Mesothelial cell of epicardium (in vitro differentiated cells): Measurements from ENCODE around the gene RSL1D1. TPM values are rescaled to one million over a fixed set of nuclear protein-coding genes. Genes with fewer than 3 reads are reported as not detected.
"Not testable (repeated sequence)": the region's sequence is repeated elsewhere in the genome, so short reads cannot be mapped to it uniquely, and the experiment has no call there.

ENCODE experiments used
- DNase-seq, 2 experiments: peaks; one replicate each; pipeline ENCODE4 v3.0.0; 2021; ENCODE audit warnings: low spot score in 2 of 2; ENCODE audit not compliant: unreplicated experiment in 2 of 2
- H3K27ac Mint-ChIP-seq: 2 replicates; pipeline ENCODE4 v1.8.0; 2021; ENCODE audit warnings: mixed read lengths
- H3K27me3 Mint-ChIP-seq: 2 replicates; pipeline ENCODE4 v1.8.0; 2021; ENCODE audit warnings: low read depth, mixed read lengths
- H3K36me3 Mint-ChIP-seq: 2 replicates; pipeline ENCODE4 v1.8.0; 2021; ENCODE audit warnings: mixed read lengths
- H3K4me1 Mint-ChIP-seq: 2 replicates; pipeline ENCODE4 v1.8.0; 2021; ENCODE audit warnings: mixed read lengths
- H3K4me3 Mint-ChIP-seq: 2 replicates; pipeline ENCODE4 v1.8.0; 2021; ENCODE audit warnings: mild to moderate bottlenecking, moderate library complexity, mixed read lengths
- H3K9me3 Mint-ChIP-seq: 2 replicates; pipeline ENCODE4 v1.8.0; 2021; ENCODE audit warnings: mixed read lengths
- total RNA-seq: library from RNA; stranded (reverse); gene quantifications from 3 replicates; pipeline ENCODE4 v1.2.1, GENCODE V29; 2021
- TF ChIP-seq, protein P1 (sequence below): fragments of 200-600 bp; sonication (generic); IDR thresholded peaks from one replicate; pipeline ENCODE4 v1.5.0; 2021; ENCODE audit warnings: antibody characterized with exemption; ENCODE audit not compliant: unreplicated experiment

The RSL1D1 gene
- total RNA-seq, 1 donor from 2014 or later: 176 TPM

DNA sequence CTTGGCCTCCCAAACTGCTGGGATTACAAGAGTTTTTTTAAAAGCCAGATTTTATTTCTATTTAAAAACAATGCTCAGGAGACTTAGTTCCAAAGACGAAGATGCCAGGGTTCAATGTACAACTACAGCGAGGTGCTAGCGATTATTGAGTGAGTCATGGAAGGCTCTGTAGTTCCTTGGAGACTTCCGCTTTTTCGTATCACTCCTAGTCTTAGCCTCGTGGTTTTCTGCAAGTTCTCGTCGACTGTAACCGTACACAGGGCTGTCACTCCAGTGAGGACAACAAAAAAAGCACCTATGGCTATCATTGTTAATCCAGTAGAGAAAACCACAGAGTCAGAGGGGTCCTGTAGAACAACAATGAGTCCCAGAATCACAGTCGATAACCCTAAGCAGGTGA, 31.5 kb downstream of the RSL1D1 start:
- Mint-ChIP-seq H3K36me3 (no peaks in the 10 kb centered on the region), H3K4me1 (no peaks in the 10 kb centered on the region), H3K27me3 (no peaks in the 10 kb centered on the region), H3K9me3 (no peaks in the 10 kb centered on the region), H3K27ac (no peak overlapping the region), H3K4me3 (no peak overlapping the region)
- TF ChIP-seq, protein P1, sequence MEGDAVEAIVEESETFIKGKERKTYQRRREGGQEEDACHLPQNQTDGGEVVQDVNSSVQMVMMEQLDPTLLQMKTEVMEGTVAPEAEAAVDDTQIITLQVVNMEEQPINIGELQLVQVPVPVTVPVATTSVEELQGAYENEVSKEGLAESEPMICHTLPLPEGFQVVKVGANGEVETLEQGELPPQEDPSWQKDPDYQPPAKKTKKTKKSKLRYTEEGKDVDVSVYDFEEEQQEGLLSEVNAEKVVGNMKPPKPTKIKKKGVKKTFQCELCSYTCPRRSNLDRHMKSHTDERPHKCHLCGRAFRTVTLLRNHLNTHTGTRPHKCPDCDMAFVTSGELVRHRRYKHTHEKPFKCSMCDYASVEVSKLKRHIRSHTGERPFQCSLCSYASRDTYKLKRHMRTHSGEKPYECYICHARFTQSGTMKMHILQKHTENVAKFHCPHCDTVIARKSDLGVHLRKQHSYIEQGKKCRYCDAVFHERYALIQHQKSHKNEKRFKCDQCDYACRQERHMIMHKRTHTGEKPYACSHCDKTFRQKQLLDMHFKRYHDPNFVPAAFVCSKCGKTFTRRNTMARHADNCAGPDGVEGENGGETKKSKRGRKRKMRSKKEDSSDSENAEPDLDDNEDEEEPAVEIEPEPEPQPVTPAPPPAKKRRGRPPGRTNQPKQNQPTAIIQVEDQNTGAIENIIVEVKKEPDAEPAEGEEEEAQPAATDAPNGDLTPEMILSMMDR: no peak
- DNase-seq: no peak

DNA sequence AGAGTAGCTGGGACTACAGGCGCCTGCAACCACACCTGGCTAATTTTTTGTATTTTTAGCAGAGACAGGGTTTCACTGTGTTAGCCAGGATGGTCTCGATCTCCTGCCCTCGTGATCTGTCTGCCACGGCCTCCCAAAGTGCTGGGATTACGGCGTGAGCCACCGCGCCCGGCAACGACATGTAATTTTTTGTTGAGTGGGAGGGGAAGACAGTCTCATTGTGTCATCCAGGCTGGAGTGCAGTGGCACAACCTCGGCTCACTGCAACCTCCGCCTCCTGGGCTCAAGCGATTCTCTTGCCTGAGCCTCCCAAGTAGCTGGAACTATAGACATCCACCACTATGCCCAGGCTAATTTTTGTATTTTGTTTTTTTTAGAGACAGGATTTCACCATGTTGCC, 32.4 kb downstream of the RSL1D1 start:
- H3K36me3 Mint-ChIP-seq, H3K4me1 Mint-ChIP-seq, H3K9me3 Mint-ChIP-seq, H3K27me3 Mint-ChIP-seq, H3K4me3 Mint-ChIP-seq, H3K27ac Mint-ChIP-seq, DNase-seq: not testable (repeated sequence)

DNA sequence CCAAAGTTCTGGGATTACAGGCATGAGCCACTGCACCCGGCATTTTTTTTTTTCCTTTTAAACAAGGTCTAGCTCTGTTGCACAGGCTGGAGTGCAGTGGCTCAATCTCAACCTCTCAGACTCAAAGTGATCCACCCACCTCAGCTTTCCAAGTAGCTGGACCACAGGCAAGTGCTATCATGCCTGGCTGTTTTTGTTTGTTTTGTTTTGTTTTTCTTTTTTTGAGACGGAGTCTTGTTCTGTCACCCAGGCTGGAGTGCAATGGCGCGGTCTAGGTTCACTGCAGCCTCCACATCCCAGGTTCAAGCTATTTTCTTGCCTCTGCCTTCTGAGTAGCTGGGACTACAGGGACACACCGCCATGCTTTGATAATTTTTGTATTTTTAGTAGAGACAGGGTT, 35.2 kb downstream of the RSL1D1 start:
- no peak for DNase-seq
- Mint-ChIP-seq H3K27ac (no peak overlapping the region), H3K9me3 (no peaks in the 10 kb centered on the region), H3K36me3 (no peaks in the 10 kb centered on the region), H3K27me3 (no peaks in the 10 kb centered on the region), H3K4me1 (no peaks in the 10 kb centered on the region), H3K4me3 (no peak overlapping the region)
- TF ChIP-seq, protein P1: no peak

GRCh38 chr16:11814800-11815199, 36.5 kb downstream of the RSL1D1 start:
- H3K4me3 Mint-ChIP-seq, H3K27ac Mint-ChIP-seq, H3K4me1 Mint-ChIP-seq, H3K27me3 Mint-ChIP-seq, H3K36me3 Mint-ChIP-seq, H3K9me3 Mint-ChIP-seq, DNase-seq: not testable (repeated sequence)

DNA sequence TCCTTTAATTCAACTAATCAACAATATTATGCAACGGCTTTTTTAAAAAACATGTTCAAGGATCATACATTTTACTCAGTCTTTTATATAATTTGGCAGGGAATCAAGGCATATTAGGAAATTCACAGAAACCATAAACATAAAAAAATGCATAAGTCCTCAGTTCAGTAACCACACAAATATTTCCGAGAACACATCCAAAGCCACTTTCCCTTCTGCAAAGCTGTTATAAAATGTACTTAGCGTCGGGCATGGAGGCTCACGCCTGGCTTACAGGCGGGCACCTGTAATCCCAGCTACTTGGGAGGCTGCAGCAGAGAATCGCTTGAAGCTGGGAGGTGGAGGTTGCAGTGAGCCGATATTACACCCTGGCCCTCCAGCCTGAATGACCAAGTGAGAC, 44.6 kb downstream of the RSL1D1 start:
- no peak overlapping the region for H3K4me3 Mint-ChIP-seq
- DNase-seq: no peak
- no peaks in the 10 kb centered on the region for H3K9me3 Mint-ChIP-seq
- H3K27ac Mint-ChIP-seq: no peak overlapping the region
- no peaks in the 10 kb centered on the region for H3K36me3 Mint-ChIP-seq
- TF ChIP-seq, protein P1: no peak
- H3K4me1 Mint-ChIP-seq: no peaks in the 10 kb centered on the region
- no peaks in the 10 kb centered on the region for H3K27me3 Mint-ChIP-seq

DNA sequence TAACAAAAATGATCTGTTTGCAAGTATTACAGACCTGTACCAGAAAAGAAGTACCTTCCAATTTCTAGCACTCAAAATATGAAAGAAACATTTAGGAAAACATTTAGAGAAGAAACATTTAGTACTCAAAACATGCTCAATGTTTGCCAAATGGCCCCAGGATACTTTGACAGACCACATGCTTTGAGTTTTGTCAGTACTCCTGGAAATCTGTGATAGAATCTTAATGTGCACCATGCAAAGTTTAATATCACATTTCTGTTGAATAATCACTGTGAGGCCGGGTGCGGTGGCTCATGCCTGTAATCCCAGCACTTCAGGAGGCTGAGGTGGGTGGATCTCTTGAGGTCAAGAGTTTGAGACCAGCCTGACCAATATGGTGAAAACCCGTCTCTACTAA, 45.8 kb downstream of the RSL1D1 start:
- TF ChIP-seq, protein P1: no peak

GRCh38 chr16:11801481-11802021, 49.8 kb downstream of the RSL1D1 start:
- no peak overlapping the region for H3K27ac Mint-ChIP-seq
- TF ChIP-seq, protein P1: no peak
- H3K4me1 Mint-ChIP-seq: peaks cover 29% of the 10 kb centered on the region
- no peaks in the 10 kb centered on the region for H3K27me3 Mint-ChIP-seq
- no peak overlapping the region for H3K4me3 Mint-ChIP-seq
- no peak for DNase-seq
- H3K36me3 Mint-ChIP-seq: no peaks in the 10 kb centered on the region
- H3K9me3 Mint-ChIP-seq: no peaks in the 10 kb centered on the region

More for the DNA sequence above, 45.8 kb downstream of the RSL1D1 start:
- Mint-ChIP-seq H3K4me1 (no peaks in the 10 kb centered on the region), H3K27ac (no peak overlapping the region), H3K4me3 (no peak overlapping the region), H3K9me3 (no peaks in the 10 kb centered on the region), H3K36me3 (no peaks in the 10 kb centered on the region), H3K27me3 (no peaks in the 10 kb centered on the region)
- DNase-seq: no peak
